GM12865 (cell line): ENCODE data around the gene IL32.

ENCODE experiments used
- DNase-seq: peaks from one replicate; pipeline ENCODE4 v3.0.0; 2010; ENCODE audit warnings: low read depth
- H3K4me3 ChIP-seq: 2 replicates; pipeline ENCODE4 v1.5.1; 2011; ENCODE audit warnings: mild to moderate bottlenecking, low read depth, low read length, control low read depth
- CTCF ChIP-seq: IDR thresholded peaks from 2 replicates; pipeline ENCODE4 v1.5.1; 2011; ENCODE audit warnings: low read length, control low read depth, low read depth, inconsistent platforms; ENCODE audit not compliant: insufficient read depth; ENCODE audit errors: missing control alignments

Gene IL32

GRCh38 chr16:3098459-3099394 lies 33.3 kb downstream of the IL32 start, which contains the start of gene ZSCAN10:
Gene ZSCAN10, minus strand, starts transcription at chr16:3099294. Its CDS starts 6,357 bp downstream, at chr16:3092937.
- H3K4me3 ChIP-seq, result peak within 1 kb of the TSS; percentile 28
- no peak for TF ChIP-seq CTCF
- no peak for DNase-seq

- no peak for TF ChIP-seq CTCF
- no peak for DNase-seq
- no peak overlapping the region for H3K4me3 ChIP-seq
Measured at GRCh38 chr16:3099395-3099731, 33.9 kb downstream of the IL32 start.

GRCh38 chr16:3099732-3100499 lies 34.5 kb downstream of the IL32 start:
- H3K4me3 ChIP-seq, result peak overlapping the region; percentile 28
- TF ChIP-seq CTCF, result no peak
- peak; percentile 96 for DNase-seq

- TF ChIP-seq CTCF, result peak; percentile 60
- no peak overlapping the region for H3K4me3 ChIP-seq
- peak; percentile 53 for DNase-seq
Measured at GRCh38 chr16:3101018-3101840, 35.8 kb downstream of the IL32 start.

GRCh38 chr16:3101841-3102470 lies 36.5 kb downstream of the IL32 start:
- no peak overlapping the region for H3K4me3 ChIP-seq
- TF ChIP-seq CTCF, result no peak
- no peak for DNase-seq
